GM19438 (cell line): ENCODE data around the gene RGS5.

Experiments
- ATAC-seq: cut with Tn5 transposase; IDR thresholded peaks from one replicate; pipeline ENCODE4 v1.9.1; 2021; ENCODE audit warnings: low read depth; ENCODE audit not compliant: unreplicated experiment

RGS5 gene

GRCh38 chr1:163186862-163187261 lies 15.9 kb downstream of the RGS5 start:
- ATAC-seq = no peak

- ATAC-seq = no peak
Observed at GRCh38 chr1:163182330-163182949, 20.3 kb downstream of the RGS5 start.

- ATAC-seq = no peak
Observed at GRCh38 chr1:163178628-163179027, 24.1 kb downstream of the RGS5 start.

GRCh38 chr1:163176797-163177196 lies 25.9 kb downstream of the RGS5 start:
- no peak for ATAC-seq

GRCh38 chr1:163174524-163175437 lies 27.9 kb downstream of the RGS5 start:
- ATAC-seq = no peak

GRCh38 chr1:163173121-163173520 lies 29.6 kb downstream of the RGS5 start:
- ATAC-seq = no peak

- no peak for ATAC-seq
Observed at GRCh38 chr1:163172596-163172995, 30.1 kb downstream of the RGS5 start.

GRCh38 chr1:163171826-163172225 lies 30.9 kb downstream of the RGS5 start:
- no peak for ATAC-seq

GRCh38 chr1:163170975-163171676 lies 31.6 kb downstream of the RGS5 start:
- ATAC-seq = no peak

GRCh38 chr1:163170331-163170730 lies 32.4 kb downstream of the RGS5 start:
- no peak for ATAC-seq

GRCh38 chr1:163169553-163169952 lies 33.2 kb downstream of the RGS5 start:
- no peak for ATAC-seq

- ATAC-seq = no peak
Observed at GRCh38 chr1:163168053-163168452, 34.7 kb downstream of the RGS5 start.

GRCh38 chr1:163166886-163167555 lies 35.7 kb downstream of the RGS5 start:
- no peak for ATAC-seq

GRCh38 chr1:163165119-163165518 lies 37.6 kb downstream of the RGS5 start:
- no peak for ATAC-seq

GRCh38 chr1:163163881-163164582 lies 38.7 kb downstream of the RGS5 start:
- no peak for ATAC-seq

GRCh38 chr1:163163163-163163562 lies 39.6 kb downstream of the RGS5 start:
- no peak for ATAC-seq

- ATAC-seq = no peak
Observed at GRCh38 chr1:163162381-163162914, 40.3 kb downstream of the RGS5 start.

GRCh38 chr1:163161841-163162240 lies 40.9 kb downstream of the RGS5 start:
- ATAC-seq = no peak

- no peak for ATAC-seq
Observed at GRCh38 chr1:163161337-163161736, 41.4 kb downstream of the RGS5 start.

- no peak for ATAC-seq
Observed at GRCh38 chr1:163155606-163156005, 47.1 kb downstream of the RGS5 start.
